HG03066 (cell line): ENCODE data around the gene NENF.

Experiments
- ATAC-seq: cut with Tn5 transposase; IDR thresholded peaks from one replicate; pipeline ENCODE4 v1.9.1; 2021; ENCODE audit warnings: low read depth; ENCODE audit not compliant: unreplicated experiment

The NENF gene

DNA sequence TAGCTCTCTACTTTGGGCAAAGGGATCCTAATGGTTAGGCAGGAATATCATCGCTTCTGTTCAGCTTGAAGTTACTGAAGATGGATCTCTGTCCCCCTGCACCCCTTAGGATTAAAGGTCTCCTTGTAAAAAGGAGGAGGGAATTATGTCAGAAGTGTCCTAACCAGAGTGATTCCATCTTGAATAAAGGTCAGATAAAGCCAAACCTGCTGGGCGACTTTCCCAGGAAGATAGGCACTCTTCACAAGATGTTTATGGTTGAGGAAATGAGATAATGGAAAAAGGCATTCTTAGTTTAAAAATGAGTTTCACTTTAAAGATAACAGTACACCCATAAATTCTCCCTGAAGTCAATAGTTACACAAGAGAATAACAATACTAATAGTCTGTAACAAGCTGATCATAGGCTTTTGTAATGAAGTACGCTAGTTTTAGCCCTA, 1.7 kb upstream of the NENF start:
- no peak for ATAC-seq

DNA sequence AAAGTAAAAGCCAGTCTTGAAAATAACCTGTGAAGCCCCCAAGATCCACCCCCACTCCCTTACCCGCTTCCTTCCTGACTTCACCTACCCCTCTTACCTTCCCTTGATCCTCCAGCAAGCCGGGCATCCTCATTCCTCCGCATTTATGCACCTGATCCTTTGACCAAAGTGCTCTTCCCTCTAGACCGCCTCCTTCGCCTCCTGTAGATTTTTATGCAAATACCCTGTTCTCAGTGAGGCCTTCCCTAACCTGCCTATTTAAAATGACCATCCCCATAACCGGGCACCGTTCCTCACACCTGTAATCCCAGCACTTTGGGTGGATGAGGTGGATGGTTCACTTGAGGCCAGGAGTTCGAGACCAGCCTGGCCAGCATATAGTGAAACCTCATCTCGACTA, 1.1 kb upstream of the NENF start:
- ATAC-seq = no peak

GRCh38 chr1:212432272-212432660, 454 bp upstream of the NENF start:
- ATAC-seq = no peak

GRCh38 chr1:212433577-212434462, 1.1 kb downstream of the NENF start:
- ATAC-seq = no peak

- no peak for ATAC-seq
Observed at GRCh38 chr1:212434992-212435391, 2.3 kb downstream of the NENF start.

- ATAC-seq = no peak
Observed at GRCh38 chr1:212437179-212437798, 4.6 kb downstream of the NENF start.

- no peak for ATAC-seq
Observed at GRCh38 chr1:212438831-212439237, 6.1 kb downstream of the NENF start.

DNA sequence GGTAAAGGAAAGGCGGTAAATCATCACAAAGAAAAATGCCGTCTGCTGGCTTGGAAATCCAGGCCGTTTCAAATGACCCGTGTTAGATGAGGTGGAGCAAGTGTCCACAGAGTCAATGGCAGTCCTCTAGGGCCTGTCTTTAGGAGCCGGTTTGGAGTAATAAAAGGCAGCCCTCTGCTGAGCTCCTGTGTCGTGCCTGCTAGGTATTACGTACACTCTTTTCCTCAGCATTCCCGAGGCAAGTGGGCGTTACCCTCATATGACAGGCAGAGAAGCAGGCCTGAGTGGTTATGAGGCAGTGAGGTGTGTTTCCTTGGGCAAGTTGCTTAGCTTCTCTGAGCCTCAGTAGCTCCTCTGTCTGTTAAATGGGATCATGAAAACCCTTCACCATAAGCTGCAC, 7.7 kb downstream of the NENF start:
- ATAC-seq = no peak

DNA sequence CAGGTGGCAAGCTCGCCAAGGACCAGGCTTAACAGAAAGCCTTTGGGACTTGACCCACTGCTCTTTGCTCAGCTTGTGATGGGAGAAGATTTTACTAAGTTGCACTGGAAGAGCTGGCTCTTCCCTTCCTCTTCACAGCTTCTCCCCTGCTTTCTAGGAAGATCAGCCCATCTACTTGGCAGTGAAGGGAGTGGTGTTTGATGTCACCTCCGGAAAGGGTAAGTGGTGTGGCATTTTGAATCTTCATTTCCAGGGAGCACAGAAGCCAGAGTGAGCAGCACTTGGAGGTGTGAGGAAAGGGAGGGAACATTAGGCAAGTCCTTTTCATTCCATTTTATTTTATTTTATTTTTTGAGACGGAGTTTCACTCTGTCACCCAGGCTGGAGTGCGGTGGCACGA, 9.7 kb downstream of the NENF start:
- ATAC-seq = no peak

- ATAC-seq = no peak
Observed at GRCh38 chr1:212446333-212446732, 13.6 kb downstream of the NENF start.

GRCh38 chr1:212447478-212447877, 14.8 kb downstream of the NENF start:
- no peak for ATAC-seq

DNA sequence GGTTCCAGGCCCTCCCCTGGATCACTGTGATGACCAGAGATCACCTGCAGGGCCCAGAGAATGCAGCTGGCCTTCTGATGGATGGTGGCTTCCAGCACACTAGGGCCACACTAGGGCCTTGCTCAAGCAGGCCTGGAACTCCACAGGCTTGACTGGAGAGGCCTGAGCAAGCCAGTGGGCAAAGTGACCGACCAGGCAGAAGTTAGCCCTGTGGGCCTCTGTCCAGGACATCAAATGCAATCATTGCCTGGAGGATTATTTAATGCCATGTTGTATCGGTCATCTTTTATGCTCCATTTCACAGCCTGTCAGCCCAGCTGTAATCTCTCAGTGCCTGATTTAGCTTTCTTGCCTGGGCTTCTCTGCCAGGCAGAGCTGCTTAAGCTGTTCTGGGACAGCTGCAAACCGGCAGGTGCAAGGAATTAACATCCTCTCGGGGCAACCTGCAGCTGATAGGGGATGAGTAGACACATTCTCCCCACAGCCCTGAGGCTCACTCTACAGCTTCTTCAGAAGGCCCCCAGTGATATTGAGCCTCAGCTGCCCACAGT, 17.7 kb downstream of the NENF start:
- no peak for ATAC-seq

- no peak for ATAC-seq
Observed at GRCh38 chr1:212451416-212452322, 18.9 kb downstream of the NENF start.

DNA sequence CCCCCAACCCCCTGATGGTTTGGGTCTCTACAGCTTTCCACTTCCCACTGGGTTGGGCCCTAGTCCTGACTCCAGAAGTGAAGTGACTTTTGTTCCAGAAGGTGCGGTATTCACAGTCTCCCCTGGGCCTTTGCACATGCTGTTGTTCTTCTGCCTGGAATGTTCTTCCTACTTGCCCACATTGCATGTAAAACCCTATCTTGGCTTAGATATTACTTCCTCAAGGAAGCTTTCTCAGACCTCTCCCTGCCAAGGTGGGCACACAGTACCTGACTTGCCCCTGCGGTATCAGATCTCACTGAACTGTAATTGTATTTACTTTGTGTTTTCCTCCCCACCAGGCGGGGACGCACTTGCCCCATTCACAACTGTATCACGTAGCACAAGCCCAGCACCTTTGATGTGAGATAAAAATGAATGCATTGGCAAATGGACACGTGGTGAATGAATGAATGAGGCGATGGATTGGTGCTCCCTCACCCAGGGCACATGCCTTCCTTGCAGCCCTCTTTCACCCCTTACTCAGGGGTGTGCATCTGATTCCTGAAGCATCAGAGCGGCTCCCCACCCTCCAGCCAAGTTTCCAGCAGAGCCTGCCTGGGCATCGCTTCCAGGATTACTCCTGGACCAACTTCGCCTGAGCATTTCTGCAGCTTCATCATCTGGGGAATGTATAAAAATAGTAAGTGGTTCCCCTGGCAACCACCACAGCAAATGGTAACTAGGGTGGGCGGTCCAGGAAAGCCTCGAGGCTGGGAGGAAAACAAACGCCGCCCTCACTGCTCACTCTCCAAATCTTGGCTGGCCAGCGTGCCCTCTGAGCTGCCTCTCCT, 19.8 kb downstream of the NENF start:
- ATAC-seq = no peak

DNA sequence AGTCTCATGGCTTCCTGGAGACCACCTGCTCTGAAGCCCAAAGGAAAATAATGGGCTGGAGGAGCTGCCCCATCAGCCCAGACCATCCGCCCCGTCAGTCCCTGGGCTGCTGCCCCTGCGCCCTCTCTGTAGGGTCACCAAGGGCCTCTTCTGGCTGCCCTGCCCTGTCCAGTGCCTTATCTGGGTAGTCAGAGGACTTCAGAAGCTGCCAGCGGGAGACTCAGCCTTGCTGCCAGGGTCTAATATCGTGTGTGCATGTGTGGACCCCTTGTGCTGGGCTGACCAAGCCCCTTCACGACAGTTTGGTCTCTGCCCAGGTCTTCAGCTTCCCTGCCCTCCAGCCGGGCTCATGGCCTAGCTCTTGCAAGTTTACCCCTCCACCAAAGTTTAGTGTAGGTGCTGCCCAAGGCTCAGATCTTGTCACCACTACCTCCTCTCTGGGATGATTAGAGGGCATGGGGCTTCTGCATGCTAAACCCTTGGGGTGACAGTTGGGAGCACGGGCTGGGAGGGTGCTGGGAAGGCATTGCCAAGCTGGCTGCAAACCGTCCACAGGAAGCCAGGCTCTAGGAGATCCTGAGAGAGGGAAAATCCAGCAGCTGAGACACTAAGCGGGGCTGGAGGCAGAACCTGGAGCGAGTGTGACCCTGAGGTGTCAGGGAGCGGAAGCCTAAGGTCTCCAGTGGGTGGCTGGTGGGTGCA, 20.6 kb downstream of the NENF start:
- ATAC-seq = no peak

- no peak for ATAC-seq
Observed at GRCh38 chr1:212454741-212455140, 22.0 kb downstream of the NENF start.

DNA sequence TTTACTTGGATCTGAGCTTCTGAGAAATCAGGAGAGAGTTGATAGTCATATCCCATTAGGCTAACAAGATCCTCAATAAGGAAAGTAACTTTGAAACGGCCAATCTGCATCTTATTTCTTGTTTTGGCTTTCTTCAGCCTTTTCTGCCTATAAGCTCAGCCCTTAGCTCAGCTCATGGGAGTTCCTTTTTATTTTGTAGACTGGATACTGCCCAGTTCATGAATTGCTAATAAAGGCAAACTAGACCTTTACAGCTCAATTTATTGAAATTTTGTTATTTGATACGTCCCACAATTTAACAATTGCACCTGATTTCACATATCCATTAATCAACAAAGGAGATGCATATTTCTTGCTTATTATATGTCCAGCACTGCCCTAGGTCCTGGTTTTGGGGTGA, 22.7 kb downstream of the NENF start:
- ATAC-seq = no peak

GRCh38 chr1:212455803-212456528, 23.2 kb downstream of the NENF start:
- ATAC-seq = no peak
